Inflammatory macrophage (primary cell): ENCODE data around the gene RGMA.
"Not testable (repeated sequence)": the region's sequence is repeated elsewhere in the genome, so short reads cannot be mapped to it uniquely, and the experiment has no call there.

Experiments used
- DNase-seq, 2 donors: peaks; one replicate each; pipeline ENCODE4 v3.0.0-alpha.2; 2020 to 2022

Gene RGMA

GRCh38 chr15:93066224-93066681, 22.8 kb downstream of the RGMA start:
- no peak for DNase-seq

DNA sequence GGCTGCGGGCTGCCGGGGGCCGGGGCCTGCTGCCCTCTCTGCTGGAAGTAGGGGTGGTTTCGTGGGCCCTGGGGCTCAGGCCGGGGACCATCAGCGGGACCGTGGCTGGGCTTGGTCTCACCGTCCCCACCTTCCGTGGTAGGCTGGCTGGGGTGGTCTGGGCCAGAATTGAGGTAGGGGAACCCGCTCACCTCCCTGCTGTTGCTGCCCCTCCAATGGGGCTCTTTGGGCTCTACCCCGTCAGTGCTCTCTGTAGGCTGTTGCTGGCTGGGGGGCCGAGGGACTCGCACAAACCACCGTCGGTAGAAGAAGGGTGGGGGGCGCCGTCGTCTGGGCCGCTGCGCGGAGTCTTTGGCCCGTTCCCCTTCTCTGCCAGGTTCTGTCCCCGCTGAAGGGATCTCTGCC, 23.4 kb downstream of the RGMA start:
- DNase-seq, result no peak

GRCh38 chr15:93063796-93064690, 25.0 kb downstream of the RGMA start:
- no peak for DNase-seq

DNA sequence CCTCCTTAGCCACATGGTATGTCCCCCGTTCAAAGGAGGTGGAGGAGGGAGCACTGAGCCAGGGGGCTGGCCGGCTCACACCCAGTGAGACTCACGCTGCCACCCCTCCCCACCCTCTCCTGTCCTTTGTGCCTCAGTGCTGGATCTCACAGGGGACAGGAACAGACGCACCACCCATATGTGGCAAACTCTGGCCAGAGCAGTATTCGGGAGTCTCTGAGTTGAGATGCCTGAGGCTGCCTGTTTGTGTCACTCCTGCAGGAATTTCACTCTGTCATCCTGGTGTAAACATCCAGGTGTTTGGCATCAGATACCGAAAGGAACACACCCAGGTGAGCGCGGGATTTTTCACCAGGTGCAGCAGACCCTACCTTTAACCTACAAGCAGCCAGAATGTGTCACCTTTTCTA, 25.7 kb downstream of the RGMA start:
- no peak for DNase-seq

DNA sequence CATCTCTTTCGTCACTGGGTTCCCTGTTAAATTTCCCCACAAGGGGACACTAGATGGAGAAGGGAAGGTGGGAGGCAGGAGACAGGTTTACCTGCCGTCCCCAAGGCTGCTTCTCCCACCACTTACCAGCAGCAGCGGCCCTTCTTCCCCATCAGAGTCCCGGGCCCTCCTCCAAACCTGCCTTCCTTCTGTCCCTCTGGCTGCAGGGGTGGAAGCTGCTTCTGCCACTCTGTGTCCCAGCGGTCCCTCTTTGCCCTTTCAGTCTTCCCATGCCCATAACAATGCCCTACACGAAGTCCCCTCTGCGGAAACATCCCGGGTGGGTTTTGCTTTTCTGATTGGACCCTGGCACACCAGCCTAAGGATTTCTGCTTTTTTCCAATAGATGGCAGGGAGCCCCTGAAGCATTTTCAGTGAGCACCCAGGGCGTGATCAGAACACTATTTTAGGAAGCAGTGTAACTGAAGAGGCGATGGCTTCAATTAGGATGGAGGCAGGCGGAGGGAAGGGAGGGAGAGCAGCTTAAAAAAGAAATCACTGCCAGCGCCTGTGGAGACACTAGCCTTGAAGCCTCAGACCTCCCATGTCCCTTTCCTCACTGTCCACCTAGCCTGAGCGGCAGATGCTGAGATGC, 26.3 kb downstream of the RGMA start:
- not testable (repeated sequence) for DNase-seq

GRCh38 chr15:93060336-93061248, 28.4 kb downstream of the RGMA start:
- DNase-seq, result no peak

- DNase-seq, result no peak
These were observed 29.6 kb downstream of the RGMA start for GRCh38 chr15:93059442-93059841.

DNA sequence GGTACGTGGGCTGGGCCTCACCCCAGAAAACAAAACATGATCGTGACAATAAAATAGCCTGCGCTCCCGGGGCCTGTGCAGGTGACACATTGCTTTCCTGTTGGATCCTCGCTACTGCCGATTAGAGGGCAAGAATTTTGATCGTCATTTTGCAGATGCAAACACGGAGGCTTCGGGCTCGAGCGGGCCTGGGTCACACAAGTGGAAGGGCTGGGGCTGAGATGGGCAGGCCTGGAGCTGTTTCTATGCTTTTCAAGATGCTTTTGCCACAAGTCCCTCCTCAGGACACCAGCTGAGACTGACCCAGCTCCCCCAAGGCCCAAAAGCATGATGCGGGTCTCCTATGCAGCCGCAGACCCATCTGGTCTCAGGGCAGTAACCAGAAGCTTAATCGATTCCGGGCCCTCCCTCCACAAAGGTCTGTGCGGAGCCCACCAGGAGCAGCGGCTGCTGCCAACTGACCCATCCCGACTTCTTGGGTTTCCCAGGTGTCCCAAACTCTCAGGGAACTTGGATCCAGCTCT, 30.0 kb downstream of the RGMA start:
- no peak for DNase-seq

DNA sequence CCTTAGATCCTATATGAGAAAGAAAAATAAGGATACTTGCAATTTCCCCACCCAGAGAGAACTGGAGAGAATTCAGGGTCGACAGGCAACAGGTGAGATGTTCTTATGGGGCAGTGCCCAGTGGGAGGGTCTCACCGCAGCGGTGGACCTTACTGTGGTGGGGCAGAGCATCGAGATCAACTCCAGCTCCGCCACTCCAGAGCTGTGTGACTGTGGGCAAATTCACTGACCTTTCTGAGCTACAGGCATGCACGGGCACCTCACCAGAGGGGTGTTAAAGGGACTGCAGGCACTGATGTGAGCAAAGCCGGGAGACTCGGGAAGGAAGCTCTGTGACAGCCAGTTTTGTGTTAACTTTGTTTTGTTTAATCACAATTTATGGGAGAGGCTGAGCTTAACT, 30.9 kb downstream of the RGMA start:
- DNase-seq, result no peak

- no peak for DNase-seq
These were observed 31.4 kb downstream of the RGMA start for GRCh38 chr15:93057618-93058017.

DNA sequence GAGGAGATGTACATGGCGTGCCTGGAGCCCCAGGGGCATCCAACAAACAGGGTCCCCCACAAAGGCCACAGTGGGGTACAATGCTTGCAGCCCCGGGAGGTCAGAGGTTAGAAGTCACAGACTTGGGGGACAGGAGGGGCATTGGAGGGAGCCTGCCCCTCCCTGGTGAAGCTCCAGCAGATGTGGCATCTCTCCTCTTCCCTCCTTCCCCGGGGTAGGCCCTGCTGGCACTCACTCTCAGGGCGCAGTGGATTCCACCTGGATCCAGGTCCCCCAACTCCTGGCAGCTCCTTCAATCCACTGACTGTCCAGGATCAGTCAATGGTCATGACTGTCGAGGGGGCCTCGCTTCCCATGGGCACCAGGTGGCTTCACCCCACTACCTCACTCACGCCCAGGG, 32.2 kb downstream of the RGMA start:
- no peak for DNase-seq

- DNase-seq, result no peak
These were observed 33.8 kb downstream of the RGMA start for GRCh38 chr15:93055211-93055610.

DNA sequence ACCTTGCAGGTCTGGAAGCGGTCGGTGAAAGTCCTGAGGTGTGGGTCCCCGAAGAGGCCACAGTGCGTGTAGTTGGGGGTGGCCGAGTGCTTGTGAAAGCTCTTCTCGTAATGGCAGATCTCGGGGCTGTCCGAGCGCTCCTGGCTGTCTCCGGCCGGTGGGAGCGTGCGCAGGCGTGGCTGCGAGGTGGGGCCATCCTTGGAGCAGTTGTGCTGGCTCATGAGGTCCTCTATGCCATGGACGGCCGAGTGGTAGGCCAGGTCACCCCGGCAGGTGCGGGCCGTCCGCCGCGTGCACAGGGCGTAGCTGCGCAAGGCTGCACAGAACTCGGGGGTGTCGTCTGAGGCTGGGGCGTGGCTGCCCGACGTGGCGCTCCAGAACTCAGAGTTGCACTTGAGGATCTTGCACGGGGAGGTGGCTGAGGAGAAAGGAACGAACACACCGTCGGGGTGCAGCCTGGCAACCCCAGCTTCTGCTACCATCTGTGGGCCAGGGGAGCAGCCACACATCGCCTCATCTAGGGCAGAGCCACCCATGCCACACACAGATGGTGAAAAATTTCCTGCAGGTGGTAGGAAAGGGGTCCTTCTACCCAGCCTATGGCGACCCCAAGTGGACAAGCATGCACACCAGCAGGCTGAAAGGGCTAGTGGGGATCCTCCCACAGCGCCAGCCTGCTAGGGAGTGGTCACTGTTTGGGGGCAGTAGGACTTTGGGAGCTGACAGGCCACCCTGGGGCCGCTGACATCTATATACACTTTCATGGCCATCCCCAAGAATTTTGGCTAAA, 36.7 kb downstream of the RGMA start:
- no peak for DNase-seq

GRCh38 chr15:93051236-93052089, 37.5 kb downstream of the RGMA start:
- no peak for DNase-seq

- DNase-seq, result no peak
These were observed 38.4 kb downstream of the RGMA start for GRCh38 chr15:93050648-93051047.

DNA sequence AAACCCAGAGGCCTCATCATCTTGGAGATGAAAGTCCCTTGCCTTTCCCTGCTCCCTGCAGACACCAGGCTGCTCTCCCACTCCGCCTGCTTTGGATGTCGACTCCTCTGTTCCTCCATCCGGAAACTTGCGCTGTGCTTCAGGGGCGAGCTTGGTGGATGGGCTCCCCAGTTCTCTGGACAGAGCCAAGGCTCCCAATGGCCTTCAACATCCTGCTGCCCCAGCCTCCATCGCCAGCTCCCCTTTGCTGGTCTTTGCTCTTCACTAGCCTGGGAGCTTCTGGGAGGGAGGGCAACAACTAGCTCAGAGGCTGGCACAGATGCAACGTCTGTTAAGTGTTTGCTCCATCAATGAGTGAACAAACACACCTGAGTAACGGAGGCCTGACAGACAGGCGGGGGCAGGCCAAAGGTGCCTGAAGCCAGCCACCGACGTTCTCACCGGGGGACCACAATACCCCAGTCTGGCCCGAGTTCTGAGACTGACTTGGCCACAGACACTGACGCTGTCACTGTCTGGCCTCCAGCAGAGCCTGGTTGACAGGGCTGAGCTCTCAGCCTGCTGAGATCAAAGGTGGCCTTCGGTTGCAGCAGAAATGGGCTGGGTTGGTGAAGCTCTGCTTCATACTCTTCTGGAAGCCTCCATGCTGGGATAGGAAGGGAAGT, 39.0 kb downstream of the RGMA start:
- DNase-seq, result no peak

DNA sequence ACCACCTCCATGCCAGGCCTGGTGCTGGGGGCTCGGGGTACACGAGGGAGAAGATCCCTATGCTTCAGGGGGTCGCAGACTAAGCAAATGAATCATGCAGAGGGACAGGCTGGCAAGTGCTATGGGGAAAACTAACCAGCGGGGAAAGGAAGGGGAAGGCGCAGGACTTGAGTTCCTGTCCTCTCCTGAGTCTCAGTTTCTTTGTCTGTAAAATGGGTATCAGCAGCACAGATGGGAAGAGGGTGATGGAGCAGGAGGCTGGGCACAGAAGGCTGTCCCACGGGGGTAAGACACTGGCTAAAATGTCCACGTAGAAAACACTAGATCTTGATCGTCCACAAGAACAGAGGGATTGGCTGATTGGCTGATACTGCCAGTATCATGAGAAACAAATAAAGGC, 39.8 kb downstream of the RGMA start:
- DNase-seq, result no peak

- DNase-seq, result no peak
These were observed 40.3 kb downstream of the RGMA start for GRCh38 chr15:93048759-93049161.

DNA sequence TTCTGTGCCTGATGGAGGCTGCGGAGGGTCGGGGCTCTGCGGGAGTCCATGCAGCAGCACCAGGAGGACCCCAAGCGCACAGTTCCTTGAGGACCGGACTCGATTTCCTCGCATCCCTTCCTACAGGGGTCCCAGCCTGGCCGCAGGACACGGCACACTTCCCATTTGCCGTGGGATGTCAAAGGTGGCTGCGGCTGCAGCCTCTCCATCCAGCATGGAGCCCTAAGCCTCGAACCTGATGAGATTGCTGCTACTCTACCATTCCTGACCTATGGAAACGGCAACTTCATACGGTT, 40.6 kb downstream of the RGMA start:
- no peak for DNase-seq

- DNase-seq, result no peak
These were observed 41.2 kb downstream of the RGMA start for GRCh38 chr15:93047621-93048425.
